ENCODE data around the gene EHD1. TPM values are rescaled to one million over a fixed set of nuclear protein-coding genes. Genes with fewer than 3 reads are reported as not detected.

EHD1 gene
- total and polyA plus RNA-seq, 9 donors: 14.3 to 87.8 (median 33.5) TPM

GRCh38 chr11:64869571-64870175 is 8.7 kb downstream of the EHD1 start:
- Histone ChIP-seq H3K4me1 (ENCODE audit: insufficient read depth) (peaks cover 23% of the 10 kb centered on the region), H3K4me3 (no peak overlapping the region), H3K27ac (peak overlapping the region in 1 of 2 donors; percentile 62), H3K36me3 (no peaks in the 10 kb centered on the region), H3K27me3 (no peaks in the 10 kb centered on the region), H3K9me3 (no peaks in the 10 kb centered on the region)
- WGBS, 3 donors: 45 to 69% (median 67%) methylated on average over 3 to 9 of the region's 9 CpGs
- intact Hi-C loops (cut with DNase I): no loop called here
- TF ChIP-seq POLR2A (IDR thresholded peaks at IDR 0.05) (no peak), EP300 (IDR thresholded peaks at IDR 0.05) (no peak)
- no peak for DNase-seq

GRCh38 chr11:64868904-64869570 is 9.4 kb downstream of the EHD1 start:
- intact Hi-C loops (cut with DNase I): no loop called here
- Histone ChIP-seq H3K36me3 (no peaks in the 10 kb centered on the region), H3K27ac (peak overlapping the region; percentile 11 to 62), H3K4me3 (no peak overlapping the region), H3K27me3 (no peaks in the 10 kb centered on the region), H3K4me1 (ENCODE audit: insufficient read depth) (peaks cover 29% of the 10 kb centered on the region), H3K9me3 (no peaks in the 10 kb centered on the region)
- TF ChIP-seq POLR2A (IDR thresholded peaks at IDR 0.05) (no peak), EP300 (IDR thresholded peaks at IDR 0.05) (no peak)
- TF ChIP-seq, protein P1, sequence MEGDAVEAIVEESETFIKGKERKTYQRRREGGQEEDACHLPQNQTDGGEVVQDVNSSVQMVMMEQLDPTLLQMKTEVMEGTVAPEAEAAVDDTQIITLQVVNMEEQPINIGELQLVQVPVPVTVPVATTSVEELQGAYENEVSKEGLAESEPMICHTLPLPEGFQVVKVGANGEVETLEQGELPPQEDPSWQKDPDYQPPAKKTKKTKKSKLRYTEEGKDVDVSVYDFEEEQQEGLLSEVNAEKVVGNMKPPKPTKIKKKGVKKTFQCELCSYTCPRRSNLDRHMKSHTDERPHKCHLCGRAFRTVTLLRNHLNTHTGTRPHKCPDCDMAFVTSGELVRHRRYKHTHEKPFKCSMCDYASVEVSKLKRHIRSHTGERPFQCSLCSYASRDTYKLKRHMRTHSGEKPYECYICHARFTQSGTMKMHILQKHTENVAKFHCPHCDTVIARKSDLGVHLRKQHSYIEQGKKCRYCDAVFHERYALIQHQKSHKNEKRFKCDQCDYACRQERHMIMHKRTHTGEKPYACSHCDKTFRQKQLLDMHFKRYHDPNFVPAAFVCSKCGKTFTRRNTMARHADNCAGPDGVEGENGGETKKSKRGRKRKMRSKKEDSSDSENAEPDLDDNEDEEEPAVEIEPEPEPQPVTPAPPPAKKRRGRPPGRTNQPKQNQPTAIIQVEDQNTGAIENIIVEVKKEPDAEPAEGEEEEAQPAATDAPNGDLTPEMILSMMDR (IDR thresholded peaks at IDR 0.05): no peak
- DNase-seq: peak; percentile 51 to 71 (median 55)
- WGBS, 3 donors: 4 to 14% (median 10%) methylated on average over 21 of the region's 21 CpGs

DNA sequence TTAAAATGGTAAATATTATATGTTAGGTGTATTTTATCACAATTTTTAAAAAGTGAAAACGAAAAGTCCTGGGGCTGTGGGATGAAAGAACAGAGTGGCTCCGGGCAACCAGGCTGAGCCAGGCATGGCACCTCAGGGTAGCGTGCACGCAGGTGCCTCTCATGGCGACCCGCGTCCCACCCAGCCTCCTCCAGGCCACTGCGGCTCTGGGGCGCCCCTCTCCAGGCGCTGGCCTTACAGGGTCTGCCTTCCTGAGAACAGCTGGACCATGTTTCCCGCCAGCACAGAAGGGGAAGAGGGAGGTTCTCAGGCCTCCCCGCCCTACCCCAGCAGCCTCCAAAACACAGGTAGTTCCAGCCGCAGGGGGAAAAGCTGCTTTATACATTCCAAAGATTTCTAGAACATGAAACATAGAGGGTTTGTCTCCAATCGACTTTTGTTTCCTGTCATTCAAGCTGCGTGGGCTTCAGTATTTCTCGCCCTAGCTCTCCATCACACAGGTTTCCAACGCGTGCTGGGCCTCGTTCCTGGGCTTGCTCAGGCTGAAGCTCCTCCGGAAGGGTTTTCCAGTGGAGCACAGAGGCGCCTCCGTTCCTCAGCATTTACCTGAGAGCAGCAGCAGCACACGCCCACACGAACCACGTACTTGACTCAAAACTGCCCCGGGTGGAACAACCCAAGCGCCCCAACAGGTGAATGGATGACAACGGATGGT is 10.5 kb downstream of the EHD1 start:
- Histone ChIP-seq H3K27ac (peak overlapping the region in 1 of 2 donors; percentile 11), H3K27me3 (no peaks in the 10 kb centered on the region), H3K36me3 (no peaks in the 10 kb centered on the region), H3K4me1 (ENCODE audit: insufficient read depth) (peaks cover 40% of the 10 kb centered on the region), H3K9me3 (no peaks in the 10 kb centered on the region), H3K4me3 (no peak overlapping the region)
- intact Hi-C loops (cut with DNase I): no loop called here
- 72 to 82% (median 78%) methylated on average over 28 of the region's 28 CpGs for WGBS, 3 donors
- TF ChIP-seq, protein P1 (IDR thresholded peaks at IDR 0.05): no peak
- TF ChIP-seq POLR2A (IDR thresholded peaks at IDR 0.05) (no peak), EP300 (IDR thresholded peaks at IDR 0.05) (no peak)
- DNase-seq: no peak

DNA sequence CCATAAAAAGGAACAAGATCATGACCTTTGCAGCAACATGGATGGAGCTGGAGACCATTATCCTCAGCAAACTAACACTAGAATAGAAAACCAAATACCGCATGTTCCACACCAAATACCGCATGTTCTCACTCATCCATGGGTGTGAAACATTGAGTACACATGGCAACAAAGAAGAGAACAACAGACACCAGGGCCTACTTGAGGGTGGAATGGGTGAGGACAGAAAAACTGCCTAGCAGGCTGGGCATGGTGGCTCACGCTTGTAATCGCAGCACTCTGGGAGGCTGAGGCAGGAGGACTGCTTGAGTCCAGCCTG is 12.3 kb downstream of the EHD1 start:
- H3K36me3 ChIP-seq: no peaks in the 10 kb centered on the region
- no peak for DNase-seq
- peaks cover 45% of the 10 kb centered on the region for H3K4me1 ChIP-seq (ENCODE audit: insufficient read depth)
- WGBS, 3 donors: 97% methylated on average over 4 of the region's 4 CpGs
- no peak overlapping the region for H3K4me3 ChIP-seq
- H3K27me3 ChIP-seq: no peaks in the 10 kb centered on the region
- peak overlapping the region in 1 of 2 donors; percentile 82 for H3K27ac ChIP-seq
- TF ChIP-seq EP300 (IDR thresholded peaks at IDR 0.05) (no peak), POLR2A (IDR thresholded peaks at IDR 0.05) (no peak)
- TF ChIP-seq, protein P1 (IDR thresholded peaks at IDR 0.05): no peak
- H3K9me3 ChIP-seq: no peaks in the 10 kb centered on the region
- intact Hi-C loops (cut with DNase I): no loop called here

All from ovary (tissue), 9 donors.